Measurements from ENCODE around the gene DNAL4.

The DNAL4 gene

DNA sequence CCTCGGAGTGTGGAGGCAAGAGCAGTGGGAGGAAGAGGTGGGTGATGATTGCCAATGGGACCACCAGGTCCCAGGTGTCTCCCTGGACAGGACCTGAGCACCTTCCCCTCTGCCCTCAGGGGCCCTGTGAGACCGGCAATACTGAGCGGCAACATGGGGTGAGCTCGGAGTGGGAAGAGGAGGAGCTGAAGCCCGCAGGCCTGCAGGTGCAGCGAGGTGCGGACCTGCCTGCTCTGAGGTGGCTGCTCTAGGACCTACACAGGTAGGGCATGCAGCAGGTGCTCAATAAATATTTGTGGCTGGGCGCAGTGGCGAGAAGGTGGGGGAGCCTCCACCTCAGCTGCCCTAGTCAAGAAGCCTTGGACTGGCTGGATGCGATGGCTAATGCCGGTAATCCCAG lies 25.9 kb downstream of the DNAL4 start:
- no peak for DNase-seq (ENCODE audit: low read depth)
- TF ChIP-seq CTCF (IDR thresholded peaks at IDR 0.05; ENCODE audit: low read depth, low read length, missing control alignments) = no peak
- no peak overlapping the region for H3K4me3 ChIP-seq (ENCODE audit: low read depth, low read length)
- in situ Hi-C loops (cut with HindIII; ENCODE audit: low sequenced_read_pairs) = no loop called here

GRCh38 chr22:38767313-38767712 lies 26.6 kb downstream of the DNAL4 start:
- H3K4me3 ChIP-seq (ENCODE audit: low read depth, low read length) = no peak overlapping the region
- TF ChIP-seq CTCF (IDR thresholded peaks at IDR 0.05; ENCODE audit: low read depth, low read length, missing control alignments) = no peak
- DNase-seq (ENCODE audit: low read depth) = no peak
- in situ Hi-C loops (cut with HindIII; ENCODE audit: low sequenced_read_pairs) = no loop called here

DNA sequence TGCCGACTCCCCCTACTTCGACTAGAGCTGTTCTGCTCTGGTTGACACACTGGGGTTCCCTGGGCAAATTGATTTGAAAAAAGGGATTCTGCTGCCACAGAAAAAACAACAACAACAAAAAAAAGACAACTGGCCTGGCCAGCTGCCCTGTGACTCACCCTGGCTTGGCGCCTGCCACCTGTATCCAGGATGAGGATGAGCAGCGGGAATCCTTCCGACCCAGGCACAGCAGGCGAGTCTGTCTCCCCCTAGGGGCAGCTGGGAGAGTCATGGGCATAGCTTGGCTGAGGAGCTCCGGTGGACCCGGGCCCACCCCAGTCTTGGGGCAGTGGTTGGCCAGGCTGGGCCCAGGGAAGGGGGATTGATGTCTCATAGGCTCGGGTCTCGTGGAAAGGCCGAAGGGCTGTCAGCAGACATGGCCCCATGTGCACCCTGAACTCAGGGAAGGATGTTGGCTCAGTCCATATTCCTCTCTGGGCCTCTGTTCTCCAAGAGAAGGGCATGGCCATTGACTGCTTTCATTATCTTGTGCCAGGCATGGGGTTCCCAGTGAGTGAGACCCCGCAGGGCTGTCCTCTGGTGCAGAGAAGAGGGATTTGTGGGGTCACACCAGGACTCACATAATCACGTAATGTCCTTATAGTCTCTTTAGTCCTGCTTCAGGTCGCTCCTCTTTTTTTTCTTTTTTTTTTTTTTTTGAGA lies 27.7 kb downstream of the DNAL4 start:
- DNase-seq (ENCODE audit: low read depth) = no peak
- in situ Hi-C loops (cut with HindIII; ENCODE audit: low sequenced_read_pairs) = no loop called here
- TF ChIP-seq CTCF (IDR thresholded peaks at IDR 0.05; ENCODE audit: low read depth, low read length, missing control alignments) = peak; percentile 91
- no peak overlapping the region for H3K4me3 ChIP-seq (ENCODE audit: low read depth, low read length)

- H3K4me3 ChIP-seq (ENCODE audit: low read depth, low read length) = no peak overlapping the region
- DNase-seq (ENCODE audit: low read depth) = no peak
- no peak for TF ChIP-seq CTCF (IDR thresholded peaks at IDR 0.05; ENCODE audit: low read depth, low read length, missing control alignments)
- in situ Hi-C loops (cut with HindIII; ENCODE audit: low sequenced_read_pairs) = no loop called here
Measured at GRCh38 chr22:38762551-38762983, 31.4 kb downstream of the DNAL4 start.

DNA sequence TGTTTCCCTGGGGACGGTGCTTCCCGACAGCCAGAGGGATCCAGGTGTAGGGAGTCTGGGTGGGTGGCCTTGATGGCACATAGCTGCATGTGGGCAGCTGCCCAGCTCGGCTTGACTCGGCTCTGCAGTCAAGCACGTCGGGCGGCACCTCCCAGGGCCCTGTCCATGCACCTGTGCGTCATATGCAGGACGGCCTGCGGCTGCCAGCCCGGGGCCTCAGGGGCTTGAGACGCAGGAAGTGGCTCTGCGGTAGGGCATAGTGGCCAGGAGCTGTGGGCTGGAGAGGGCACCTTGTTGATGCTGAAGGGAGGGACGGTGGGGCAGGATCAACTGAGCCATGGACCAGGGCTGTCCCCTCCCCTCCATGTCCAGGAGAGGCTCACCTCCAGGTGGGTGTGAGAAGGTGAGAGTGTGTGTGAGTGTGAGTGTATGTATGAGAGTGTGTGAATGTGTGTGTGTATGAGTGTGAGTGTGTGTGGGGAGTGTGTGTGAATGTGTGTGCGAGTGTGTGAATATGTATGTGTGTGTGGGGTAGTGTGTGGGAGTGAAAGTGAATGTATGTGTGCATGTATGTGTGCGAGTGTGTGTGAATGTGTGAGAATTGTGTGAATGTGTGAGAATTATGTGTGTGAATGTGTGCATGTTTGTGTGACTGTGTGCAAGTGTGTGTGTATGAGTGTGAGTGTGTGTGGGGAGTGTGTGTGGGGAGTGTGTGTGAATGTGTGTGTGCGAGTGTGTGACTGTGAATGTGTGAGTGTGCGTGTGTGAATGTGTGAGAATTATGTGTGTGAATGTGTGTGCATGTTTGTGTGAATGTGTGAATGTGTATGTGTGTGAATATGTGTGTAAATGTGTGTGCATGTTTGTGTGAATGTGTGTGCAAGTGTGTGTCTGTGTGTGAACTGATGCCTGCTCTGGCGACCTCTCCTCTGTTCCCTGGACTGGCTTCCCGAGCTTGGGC lies 32.5 kb downstream of the DNAL4 start:
- no peak for DNase-seq (ENCODE audit: low read depth)
- H3K4me3 ChIP-seq (ENCODE audit: low read depth, low read length) = no peak overlapping the region
- no peak for TF ChIP-seq CTCF (IDR thresholded peaks at IDR 0.05; ENCODE audit: low read depth, low read length, missing control alignments)
- in situ Hi-C loops (cut with HindIII; ENCODE audit: low sequenced_read_pairs) = no loop called here

DNA sequence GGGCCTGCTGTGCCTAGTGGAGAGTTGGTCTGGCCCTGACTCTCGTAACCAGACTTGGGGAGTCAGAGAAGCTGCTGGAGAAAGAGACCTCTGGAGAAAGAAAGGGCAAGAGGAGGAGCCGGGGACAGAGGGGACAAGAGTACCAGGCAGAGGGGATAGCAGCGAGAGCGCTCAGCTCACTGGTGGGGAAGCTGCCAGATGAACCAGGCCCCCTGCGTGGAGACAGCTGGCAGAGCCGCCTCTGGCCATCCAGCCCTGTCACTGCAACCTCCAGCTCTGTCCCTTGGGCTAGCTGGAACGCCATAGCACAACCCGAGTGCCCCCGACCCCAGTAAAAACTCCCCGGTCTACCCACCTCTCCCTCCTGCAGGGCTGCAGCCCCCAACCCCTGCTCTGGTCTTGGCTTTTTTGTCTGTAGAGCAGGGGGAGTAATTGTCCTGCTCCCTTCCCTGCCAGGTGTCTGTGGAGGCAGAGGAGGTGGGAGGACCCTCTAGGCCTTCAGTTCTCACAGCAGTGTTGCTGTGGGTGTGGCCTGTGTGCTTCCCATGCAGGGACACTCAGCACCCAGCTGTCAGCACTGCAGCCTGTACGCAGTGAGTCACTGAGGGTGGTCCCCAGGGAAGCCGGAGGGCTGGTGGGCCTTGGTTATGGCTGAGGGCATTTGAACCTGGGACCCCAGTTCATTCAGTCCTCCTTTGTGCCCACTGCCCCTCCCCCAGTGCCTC lies 33.3 kb downstream of the DNAL4 start:
- in situ Hi-C loops (cut with HindIII; ENCODE audit: low sequenced_read_pairs) = no loop called here
- no peak for DNase-seq (ENCODE audit: low read depth)

More for the DNA sequence above, 33.3 kb downstream of the DNAL4 start:
- no peak for TF ChIP-seq CTCF (IDR thresholded peaks at IDR 0.05; ENCODE audit: low read depth, low read length, missing control alignments)
- no peak overlapping the region for H3K4me3 ChIP-seq (ENCODE audit: low read depth, low read length)
